Nephron progenitor cell (in vitro differentiated cells): ENCODE results near the gene SLC2A14.
"Not testable (repeated sequence)": the region's sequence is repeated elsewhere in the genome, so short reads cannot be mapped to it uniquely, and the experiment has no call there.

ENCODE experiments used
- DNase-seq: peaks from one replicate; pipeline ENCODE4 v3.0.0; 2021
- H3K27ac Mint-ChIP-seq: 2 replicates; pipeline ENCODE4 v1.8.0; 2021; ENCODE audit warnings: mild to moderate bottlenecking, moderate library complexity, mixed read lengths
- H3K27me3 Mint-ChIP-seq: 2 replicates; pipeline ENCODE4 v1.8.0; 2021; ENCODE audit warnings: mild to moderate bottlenecking, low read depth, mixed read lengths; ENCODE audit not compliant: poor library complexity
- H3K36me3 Mint-ChIP-seq: 2 replicates; pipeline ENCODE4 v1.8.0; 2021; ENCODE audit warnings: low read depth, mixed read lengths
- H3K4me1 Mint-ChIP-seq: 2 replicates; pipeline ENCODE4 v1.8.0; 2021; ENCODE audit warnings: mixed read lengths
- H3K4me3 Mint-ChIP-seq: 2 replicates; pipeline ENCODE4 v1.8.0; 2021; ENCODE audit warnings: mild to moderate bottlenecking, moderate library complexity, mixed read lengths
- H3K9me3 Mint-ChIP-seq: 2 replicates; pipeline ENCODE4 v1.8.0; 2021; ENCODE audit warnings: mild to moderate bottlenecking, moderate library complexity, mixed read lengths
- CTCF ChIP-seq: fragments of 200-600 bp; sonication (generic); IDR thresholded peaks from 2 replicates; pipeline ENCODE4 v1.5.0; 2021; ENCODE audit warnings: antibody characterized with exemption

The SLC2A14 gene

GRCh38 chr12:7837366-7837765, 35.3 kb downstream of the SLC2A14 start:
- no peak for TF ChIP-seq CTCF
- Mint-ChIP-seq H3K9me3 (no peaks in the 10 kb centered on the region), H3K4me1 (peaks cover 27% of the 10 kb centered on the region)

GRCh38 chr12:7835766-7836165, 36.9 kb downstream of the SLC2A14 start:
- H3K4me3 Mint-ChIP-seq: no peak overlapping the region
- no peak for TF ChIP-seq CTCF
- H3K36me3 Mint-ChIP-seq: no peaks in the 10 kb centered on the region
- H3K27ac Mint-ChIP-seq: no peak overlapping the region
- H3K4me1 Mint-ChIP-seq: peaks cover 23% of the 10 kb centered on the region
- H3K27me3 Mint-ChIP-seq: no peaks in the 10 kb centered on the region
- H3K9me3 Mint-ChIP-seq: no peaks in the 10 kb centered on the region
- no peak for DNase-seq

More at GRCh38 chr12:7837366-7837765, 35.3 kb downstream of the SLC2A14 start:
- no peak overlapping the region for H3K4me3 Mint-ChIP-seq
- no peak overlapping the region for H3K27ac Mint-ChIP-seq
- no peaks in the 10 kb centered on the region for H3K27me3 Mint-ChIP-seq
- H3K36me3 Mint-ChIP-seq: no peaks in the 10 kb centered on the region
- no peak for DNase-seq

GRCh38 chr12:7835116-7835515, 37.6 kb downstream of the SLC2A14 start:
- Mint-ChIP-seq H3K27me3 (no peaks in the 10 kb centered on the region), H3K27ac (no peak overlapping the region), H3K4me3 (no peak overlapping the region), H3K9me3 (no peaks in the 10 kb centered on the region), H3K4me1 (peaks cover 23% of the 10 kb centered on the region), H3K36me3 (no peaks in the 10 kb centered on the region)
- TF ChIP-seq CTCF: no peak
- no peak for DNase-seq

GRCh38 chr12:7834701-7835100, 38.0 kb downstream of the SLC2A14 start:
- DNase-seq: no peak
- Mint-ChIP-seq H3K27ac (no peak overlapping the region), H3K27me3 (no peaks in the 10 kb centered on the region), H3K4me3 (no peak overlapping the region), H3K36me3 (no peaks in the 10 kb centered on the region), H3K4me1 (peaks cover 23% of the 10 kb centered on the region), H3K9me3 (no peaks in the 10 kb centered on the region)
- TF ChIP-seq CTCF: no peak

- Mint-ChIP-seq H3K27ac (no peak overlapping the region), H3K36me3 (no peaks in the 10 kb centered on the region), H3K27me3 (no peaks in the 10 kb centered on the region), H3K9me3 (no peaks in the 10 kb centered on the region), H3K4me1 (peaks cover 15% of the 10 kb centered on the region), H3K4me3 (no peak overlapping the region)
- DNase-seq: no peak
- TF ChIP-seq CTCF: no peak
Observed at GRCh38 chr12:7833831-7834230, 38.9 kb downstream of the SLC2A14 start.

- not testable (repeated sequence) for H3K9me3 Mint-ChIP-seq, H3K4me3 Mint-ChIP-seq, H3K27me3 Mint-ChIP-seq, DNase-seq, H3K27ac Mint-ChIP-seq, H3K36me3 Mint-ChIP-seq
- peaks cover 15% of the 10 kb centered on the region for H3K4me1 Mint-ChIP-seq
Observed at GRCh38 chr12:7833201-7833600, 39.5 kb downstream of the SLC2A14 start.
